ENCODE results near the gene METTL21A. TPM values are rescaled to one million over a fixed set of nuclear protein-coding genes. Genes with fewer than 3 reads are reported as not detected.
"Not testable (repeated sequence)": the region's sequence is repeated elsewhere in the genome, so short reads cannot be mapped to it uniquely, and the experiment has no call there.

Gene METTL21A
- total RNA-seq = 10 to 100 TPM; 18.6 to 19.0 TPM

DNA sequence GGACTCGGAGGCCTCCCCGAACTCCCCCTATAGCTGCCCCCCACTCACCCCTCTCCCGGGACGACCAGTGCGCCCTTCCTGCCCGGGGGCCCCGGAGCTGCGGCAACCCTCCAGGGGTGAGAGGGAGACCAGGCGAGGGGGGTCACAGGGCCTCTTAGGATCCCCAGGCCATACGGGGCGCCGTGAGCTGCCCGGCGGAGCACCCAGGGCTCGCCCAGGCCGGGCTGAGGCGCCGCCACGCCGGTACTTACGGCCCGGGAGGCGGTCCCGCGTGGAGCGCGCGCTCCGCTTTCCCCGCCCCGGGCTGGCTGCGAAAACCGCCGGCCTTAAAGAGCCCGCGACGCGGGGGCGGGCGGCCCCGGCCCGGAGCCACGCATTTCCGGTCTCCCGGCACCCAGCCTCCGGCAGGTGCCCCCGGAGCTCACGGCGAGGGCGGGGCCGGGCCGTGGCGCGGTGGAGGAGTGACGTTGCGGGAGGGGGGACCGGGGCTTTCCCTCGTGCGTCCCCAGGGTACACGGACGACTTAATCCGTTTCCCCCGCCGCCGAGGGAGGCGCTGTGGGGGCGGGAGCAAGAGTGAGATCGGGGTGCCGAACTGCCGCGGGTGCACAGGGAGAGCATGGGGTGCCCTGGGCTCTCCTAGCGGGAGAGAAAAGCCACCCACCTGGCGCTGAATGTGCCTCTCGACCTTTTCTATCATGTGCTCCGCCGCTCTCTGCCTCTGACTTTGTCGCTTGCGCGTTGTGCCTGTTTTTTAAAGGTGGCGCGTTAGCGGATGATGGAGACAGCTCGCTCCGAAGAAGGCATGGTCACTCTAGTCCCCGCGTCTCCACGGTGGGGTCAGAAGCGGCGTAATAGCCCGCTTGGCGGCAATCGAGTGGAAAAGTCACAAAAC, at the start of gene METTL21A:
Gene METTL21A, minus strand, starts transcription at position 381 of the 894 bp plus-strand sequence. CDS start 1,019 bp downstream, outside the sequence.
- H3K27ac Mint-ChIP-seq = peak within 1 kb of the TSS; percentile 89
- CTCF ChIA-PET = interaction anchor here (0.6 to 2.2 kb wide), 7 partner anchors 12 to 416 kb away, joined by 3 to 15 read pairs (median 5); partner anchors contain the start of gene CCNYL1
- intact Hi-C loops (cut with micrococcal nuclease) = loop anchor here (1.0 to 5.0 kb wide), 10 partner anchors 86 to 1466 kb away; partner anchors contain the start of genes CCNYL1, CREB1, EEF1B2 and FASTKD2

DNA sequence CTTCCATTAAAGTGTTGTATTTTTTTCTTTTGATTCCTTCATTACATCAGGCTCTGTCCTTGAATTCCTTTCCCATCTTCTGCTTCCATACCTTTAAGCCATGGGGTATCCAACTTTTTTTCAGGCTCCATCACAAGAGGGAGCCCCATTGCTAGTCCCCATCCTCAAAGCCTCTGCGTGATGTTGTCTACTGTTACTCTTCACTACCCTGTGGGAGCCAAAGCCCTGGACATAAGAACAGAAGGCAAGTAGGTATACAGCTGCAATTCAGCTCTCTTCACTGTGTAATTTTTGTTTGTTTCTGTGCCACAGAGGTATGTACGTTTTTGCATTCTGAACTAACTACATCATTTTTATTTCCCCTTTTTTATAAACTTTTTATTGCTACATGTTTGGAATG, 49.6 kb upstream of the METTL21A start:
- Mint-ChIP-seq H3K4me3 (no peak overlapping the region), H3K9me3 (no peaks in the 10 kb centered on the region), H3K4me1 (ENCODE audit: low read depth) (no peaks in the 10 kb centered on the region), H3K36me3 (ENCODE audit: low read depth) (no peaks in the 10 kb centered on the region), H3K27me3 (ENCODE audit: low read depth) (peaks cover 8% of the 10 kb centered on the region), H3K27ac (no peak overlapping the region)
- DNase-seq = no peak
- intact Hi-C loops (cut with micrococcal nuclease) = no loop called here
- CTCF ChIA-PET = no interaction called here

More for the DNA sequence above, at the start of gene METTL21A:
- H3K36me3 Mint-ChIP-seq (ENCODE audit: low read depth) = peaks cover 35% of the 10 kb centered on the region
- peak; percentile 95 for DNase-seq
- H3K4me3 Mint-ChIP-seq = peak within 1 kb of the TSS; percentile 88
- H3K4me1 Mint-ChIP-seq (ENCODE audit: low read depth) = peaks cover 56% of the 10 kb centered on the region
- H3K27me3 Mint-ChIP-seq (ENCODE audit: low read depth) = no peaks in the 10 kb centered on the region
- H3K9me3 Mint-ChIP-seq = no peaks in the 10 kb centered on the region

DNA sequence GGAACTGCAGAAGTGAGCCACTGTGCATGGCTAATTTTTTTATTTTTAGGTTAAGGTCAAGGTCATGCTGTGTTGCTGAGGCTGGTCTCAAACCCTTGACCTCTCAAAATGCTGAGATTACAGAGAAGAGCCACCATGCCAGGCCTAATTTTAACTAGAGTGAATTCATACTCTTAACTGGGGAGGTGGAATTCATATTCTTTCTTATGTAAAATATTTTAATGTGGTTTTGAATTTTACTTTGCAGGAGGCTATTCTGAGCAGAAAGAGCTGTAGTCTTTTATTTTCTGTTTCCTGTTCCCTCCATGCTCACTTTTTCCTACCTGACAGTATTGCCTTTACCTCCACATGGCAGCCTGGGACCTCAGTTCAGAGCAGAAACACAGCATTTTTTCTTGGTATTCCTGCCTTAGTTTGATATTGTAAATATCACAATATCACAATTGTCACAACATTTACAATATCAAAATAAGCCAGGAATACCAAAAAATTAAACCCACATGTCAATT, 49.1 kb upstream of the METTL21A start:
- intact Hi-C loops (cut with micrococcal nuclease) = no loop called here
- Mint-ChIP-seq H3K4me1 (ENCODE audit: low read depth) (no peaks in the 10 kb centered on the region), H3K27ac (no peak overlapping the region), H3K4me3 (no peak overlapping the region), H3K36me3 (ENCODE audit: low read depth) (no peaks in the 10 kb centered on the region), H3K27me3 (ENCODE audit: low read depth) (peaks cover 5% of the 10 kb centered on the region), H3K9me3 (no peaks in the 10 kb centered on the region)
- CTCF ChIA-PET = no interaction called here
- no peak for DNase-seq

DNA sequence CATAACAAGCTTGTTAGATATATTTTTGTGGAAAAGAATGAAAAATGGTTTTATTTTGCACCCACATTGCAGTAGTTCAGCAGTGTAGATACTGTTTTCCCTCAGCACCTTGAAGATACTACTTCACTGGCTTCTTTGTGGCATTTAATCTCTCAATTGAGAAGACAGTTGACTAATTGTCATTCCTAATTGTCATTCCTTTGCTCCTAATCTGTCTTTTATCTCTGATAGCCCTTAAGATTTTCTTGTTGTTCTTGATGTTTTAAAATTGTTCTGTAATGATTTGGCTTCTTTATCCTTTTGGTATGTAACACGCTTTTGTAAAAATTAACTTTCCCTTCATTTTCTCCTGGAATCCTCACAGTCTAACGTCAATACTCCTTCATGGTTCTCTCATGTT, 48.2 kb upstream of the METTL21A start:
- CTCF ChIA-PET = no interaction called here
- Mint-ChIP-seq H3K4me3 (no peak overlapping the region), H3K4me1 (ENCODE audit: low read depth) (no peaks in the 10 kb centered on the region), H3K9me3 (no peaks in the 10 kb centered on the region), H3K36me3 (ENCODE audit: low read depth) (no peaks in the 10 kb centered on the region), H3K27me3 (ENCODE audit: low read depth) (peaks cover 5% of the 10 kb centered on the region), H3K27ac (no peak overlapping the region)
- DNase-seq = no peak
- intact Hi-C loops (cut with micrococcal nuclease) = no loop called here

DNA sequence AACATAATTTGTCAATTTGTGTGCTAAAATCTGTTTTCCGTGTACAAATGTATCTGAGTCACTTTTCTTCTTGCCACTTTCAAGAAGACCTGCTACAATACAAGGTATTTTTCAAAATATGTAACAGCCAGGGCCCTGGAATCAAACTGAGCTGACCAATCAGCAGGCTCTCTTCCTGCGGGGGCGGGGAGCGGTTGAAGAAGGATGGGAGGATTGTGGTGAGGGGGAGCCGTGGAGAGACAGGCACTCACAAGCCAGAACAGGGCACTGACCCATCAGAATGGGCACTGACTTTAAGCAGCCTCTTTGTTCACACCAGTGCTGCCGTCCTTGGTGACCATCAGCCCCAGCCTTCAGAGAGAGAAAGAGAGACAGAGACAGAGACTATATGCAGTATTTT, 45.7 kb upstream of the METTL21A start:
- Mint-ChIP-seq H3K27ac (no peak overlapping the region), H3K36me3 (ENCODE audit: low read depth) (no peaks in the 10 kb centered on the region), H3K9me3 (no peaks in the 10 kb centered on the region), H3K4me3 (no peak overlapping the region), H3K27me3 (ENCODE audit: low read depth) (no peaks in the 10 kb centered on the region), H3K4me1 (ENCODE audit: low read depth) (no peaks in the 10 kb centered on the region)
- CTCF ChIA-PET = no interaction called here
- intact Hi-C loops (cut with micrococcal nuclease) = no loop called here
- DNase-seq = no peak

DNA sequence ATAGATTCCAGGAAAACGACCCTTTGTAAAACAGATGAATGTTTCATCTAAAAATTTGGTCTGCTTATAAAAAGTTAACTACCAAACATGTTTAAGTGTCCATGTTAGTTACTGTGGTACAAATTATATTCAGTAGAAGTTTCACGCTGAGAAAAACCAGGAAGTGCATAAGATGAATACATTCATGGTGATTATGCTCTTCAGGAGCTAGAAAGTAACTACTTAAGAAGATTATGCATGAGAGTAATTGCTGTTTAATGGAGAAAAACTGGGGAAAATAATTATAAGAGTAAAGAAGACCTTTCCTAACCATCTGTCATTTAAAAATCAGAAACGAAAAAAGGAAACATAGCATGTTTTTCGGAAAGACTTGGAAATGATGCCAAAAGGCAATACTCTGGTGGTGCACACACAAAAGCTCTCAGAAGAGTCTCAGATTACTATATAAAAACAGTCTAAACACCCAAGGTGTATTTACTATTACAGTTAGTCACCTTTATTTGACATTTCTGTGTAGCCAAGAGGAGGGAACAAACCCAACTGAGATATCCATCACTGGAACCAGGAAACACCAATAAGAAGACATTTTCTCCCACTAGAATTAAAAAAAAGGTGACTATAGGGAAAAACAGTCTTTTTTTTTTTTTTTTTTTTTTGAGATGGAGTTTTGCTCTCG, 38.8 kb upstream of the METTL21A start:
- intact Hi-C loops (cut with micrococcal nuclease) = no loop called here
- H3K9me3 Mint-ChIP-seq = no peaks in the 10 kb centered on the region
- no peak overlapping the region for H3K27ac Mint-ChIP-seq
- no peak overlapping the region for H3K4me3 Mint-ChIP-seq
- H3K36me3 Mint-ChIP-seq (ENCODE audit: low read depth) = no peaks in the 10 kb centered on the region
- no peaks in the 10 kb centered on the region for H3K27me3 Mint-ChIP-seq (ENCODE audit: low read depth)
- DNase-seq = no peak
- H3K4me1 Mint-ChIP-seq (ENCODE audit: low read depth) = peaks cover 2% of the 10 kb centered on the region
- CTCF ChIA-PET = interaction anchor here (0.6 kb wide), 1 partner anchor 1310 kb away, joined by 4 read pairs; no protein-coding TSS in a partner anchor

DNA sequence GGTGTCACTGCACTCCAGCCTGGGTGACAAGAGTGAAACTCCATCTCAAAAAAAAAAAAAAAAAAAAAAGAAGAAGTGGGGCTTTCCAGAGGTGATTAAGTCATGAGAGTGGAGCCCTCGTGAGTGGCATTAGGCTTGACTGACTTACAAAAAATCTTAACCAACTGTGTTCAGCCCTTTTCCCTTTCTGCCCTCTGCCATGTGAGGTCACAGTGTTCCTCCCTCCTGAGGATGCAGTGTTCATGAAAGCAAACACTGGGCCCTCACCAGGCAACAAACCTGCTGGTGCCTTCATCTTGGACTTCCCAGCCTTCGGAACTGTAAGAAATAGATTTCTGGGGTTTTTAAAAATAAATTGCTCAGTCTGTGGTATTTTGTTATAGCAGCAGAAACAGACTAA, 37.0 kb upstream of the METTL21A start:
- Mint-ChIP-seq H3K4me3 (no peak overlapping the region), H3K36me3 (ENCODE audit: low read depth) (no peaks in the 10 kb centered on the region), H3K27ac (no peak overlapping the region), H3K4me1 (ENCODE audit: low read depth) (peaks cover 2% of the 10 kb centered on the region), H3K27me3 (ENCODE audit: low read depth) (no peaks in the 10 kb centered on the region), H3K9me3 (no peaks in the 10 kb centered on the region)
- intact Hi-C loops (cut with micrococcal nuclease) = no loop called here
- DNase-seq = peak; percentile 28
- CTCF ChIA-PET = no interaction called here

DNA sequence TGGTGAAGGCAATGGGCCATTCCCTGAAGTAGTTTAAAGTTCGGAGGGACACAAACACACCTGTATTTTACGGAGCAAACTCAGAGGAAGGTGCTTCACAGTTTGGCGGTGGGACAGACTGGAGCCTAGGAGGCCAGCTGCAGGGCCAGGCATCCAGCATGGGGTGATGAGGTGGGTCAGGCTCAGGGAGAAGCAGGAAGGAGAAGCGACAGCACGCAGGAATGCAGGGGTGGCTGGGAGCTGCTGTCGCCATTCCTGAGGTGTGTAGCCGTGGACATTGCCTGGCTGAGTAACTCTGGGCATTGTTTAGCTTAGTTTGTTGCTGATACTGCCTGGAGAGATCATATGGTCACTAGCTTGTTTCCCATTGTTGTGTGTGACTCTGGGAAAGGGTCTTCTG, 35.8 kb upstream of the METTL21A start:
- DNase-seq = no peak
- CTCF ChIA-PET = no interaction called here
- intact Hi-C loops (cut with micrococcal nuclease) = no loop called here
- no peaks in the 10 kb centered on the region for H3K27me3 Mint-ChIP-seq (ENCODE audit: low read depth)
- H3K36me3 Mint-ChIP-seq (ENCODE audit: low read depth) = no peaks in the 10 kb centered on the region
- H3K9me3 Mint-ChIP-seq = no peaks in the 10 kb centered on the region
- no peak overlapping the region for H3K4me3 Mint-ChIP-seq
- no peak overlapping the region for H3K27ac Mint-ChIP-seq
- peaks cover 2% of the 10 kb centered on the region for H3K4me1 Mint-ChIP-seq (ENCODE audit: low read depth)

DNA sequence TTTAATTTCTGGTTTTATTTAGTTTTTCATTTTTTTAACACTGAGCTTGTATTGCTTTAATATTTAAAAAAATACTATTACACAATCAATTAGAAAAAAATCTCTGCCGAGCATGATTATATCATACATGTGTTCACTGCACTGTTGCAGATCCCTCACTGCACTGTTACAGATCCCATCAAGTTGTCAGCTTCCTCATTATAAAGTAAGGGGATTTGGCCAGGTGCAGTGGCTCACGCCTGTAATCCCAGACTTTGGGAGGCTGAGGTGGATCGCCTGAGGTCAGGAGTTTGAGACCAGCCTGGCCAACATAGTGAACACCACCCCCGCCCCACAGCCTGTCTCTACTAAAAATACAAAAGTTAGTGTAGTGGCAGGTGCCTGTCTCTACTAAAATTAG, 33.0 kb upstream of the METTL21A start:
- no peaks in the 10 kb centered on the region for H3K9me3 Mint-ChIP-seq
- H3K27me3 Mint-ChIP-seq (ENCODE audit: low read depth) = no peaks in the 10 kb centered on the region
- DNase-seq = no peak
- no peak overlapping the region for H3K4me3 Mint-ChIP-seq
- peaks cover 2% of the 10 kb centered on the region for H3K4me1 Mint-ChIP-seq (ENCODE audit: low read depth)
- no peaks in the 10 kb centered on the region for H3K36me3 Mint-ChIP-seq (ENCODE audit: low read depth)
- intact Hi-C loops (cut with micrococcal nuclease) = no loop called here
- CTCF ChIA-PET = interaction anchor here (1.1 to 1.6 kb wide), 2 partner anchors 11 to 30 kb away, joined by 3 to 5 read pairs; no protein-coding TSS in a partner anchor
- H3K27ac Mint-ChIP-seq = no peak overlapping the region

DNA sequence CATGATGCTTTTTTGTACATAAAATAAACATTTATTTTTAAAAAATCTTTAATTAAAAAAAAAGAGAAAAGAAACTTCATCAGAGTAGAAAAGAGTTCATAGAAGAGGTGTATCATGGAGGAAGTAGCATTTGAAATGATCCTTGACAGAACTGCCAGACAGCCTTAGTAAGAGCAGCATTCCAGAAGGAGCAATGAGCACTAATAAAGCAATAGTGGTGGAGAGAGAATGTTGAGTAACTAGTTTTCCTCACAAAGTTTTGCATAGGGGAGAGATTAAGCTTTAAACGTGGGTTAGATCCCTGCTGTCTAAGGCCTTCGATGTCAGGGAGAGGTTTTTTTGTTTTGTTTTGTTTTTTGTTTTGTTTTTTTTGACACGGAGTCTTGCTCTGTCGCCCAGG, 29.8 kb upstream of the METTL21A start:
- Mint-ChIP-seq H3K9me3 (no peaks in the 10 kb centered on the region), H3K36me3 (ENCODE audit: low read depth) (no peaks in the 10 kb centered on the region), H3K27ac (no peak overlapping the region), H3K4me3 (no peak overlapping the region), H3K27me3 (ENCODE audit: low read depth) (no peaks in the 10 kb centered on the region), H3K4me1 (ENCODE audit: low read depth) (no peaks in the 10 kb centered on the region)
- no peak for DNase-seq
- intact Hi-C loops (cut with micrococcal nuclease) = no loop called here
- CTCF ChIA-PET = no interaction called here

DNA sequence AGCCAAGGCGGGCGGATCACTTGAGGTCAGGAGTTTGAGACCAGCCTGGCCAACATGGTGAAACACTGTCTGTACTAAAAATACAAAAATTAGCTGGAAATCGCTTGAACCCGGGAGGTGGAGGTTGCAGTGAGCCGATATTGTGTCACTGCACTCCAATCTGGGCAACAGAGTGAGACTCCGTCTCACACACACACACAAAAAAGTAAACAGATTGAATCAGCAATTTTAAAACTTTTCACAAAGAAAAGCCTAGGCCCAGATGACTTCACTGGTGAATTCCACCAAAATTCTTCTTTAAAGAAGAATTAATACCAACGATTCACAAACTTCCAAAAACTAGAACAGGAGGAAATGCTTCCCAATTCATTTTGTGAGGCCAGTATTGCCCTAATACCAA, 21.4 kb upstream of the METTL21A start:
- intact Hi-C loops (cut with micrococcal nuclease); H3K27me3 Mint-ChIP-seq (ENCODE audit: low read depth); H3K4me1 Mint-ChIP-seq (ENCODE audit: low read depth); H3K4me3 Mint-ChIP-seq; H3K27ac Mint-ChIP-seq; H3K36me3 Mint-ChIP-seq (ENCODE audit: low read depth); DNase-seq; H3K9me3 Mint-ChIP-seq: not testable (repeated sequence)
- CTCF ChIA-PET = interaction anchor here (1.4 kb wide), 1 partner anchor 10 kb away, joined by 5 read pairs; no protein-coding TSS in a partner anchor

DNA sequence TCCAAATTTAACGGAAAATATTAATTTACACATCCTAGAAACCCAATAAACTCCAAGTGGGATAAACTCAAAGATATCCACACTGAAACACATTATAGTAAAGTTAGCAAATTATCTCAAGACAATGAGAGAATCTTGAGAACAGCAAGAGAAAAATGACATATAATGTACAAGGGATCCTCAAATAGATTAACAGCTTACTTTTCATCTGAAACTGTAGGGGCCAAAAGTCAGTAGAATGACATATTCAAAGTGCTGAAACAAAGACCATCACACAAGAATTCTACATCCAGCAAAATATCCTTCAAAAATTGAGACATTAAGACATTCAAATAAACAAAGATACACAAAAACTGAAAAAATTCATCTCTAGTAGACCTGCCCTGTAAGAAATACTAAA, 18.7 kb upstream of the METTL21A start:
- Mint-ChIP-seq H3K36me3 (ENCODE audit: low read depth) (no peaks in the 10 kb centered on the region), H3K27me3 (ENCODE audit: low read depth) (no peaks in the 10 kb centered on the region), H3K9me3 (peaks cover 14% of the 10 kb centered on the region), H3K4me3 (no peak overlapping the region), H3K4me1 (ENCODE audit: low read depth) (no peaks in the 10 kb centered on the region), H3K27ac (no peak overlapping the region)
- no peak for DNase-seq
- CTCF ChIA-PET = no interaction called here
- intact Hi-C loops (cut with micrococcal nuclease) = no loop called here
